RWPE2 (cell line): ENCODE data around the gene KCTD2.
A peak's percentile ranks its signal among the peaks of the same experiment; 100 is the strongest.

ENCODE experiments used
- ATAC-seq: fragments of 200-7000 bp; cut with Tn5 transposase; 3 replicates; pipeline ENCODE4 v1.9.1; 2021; ENCODE audit warnings: low read depth
- DNase-seq: peaks from one replicate; pipeline ENCODE4 v3.0.0-alpha.2; 2020; ENCODE audit warnings: low spot score
- H3K27ac ChIP-seq: fragments of 450-650 bp; 2 replicates; pipeline ENCODE4 v1.5.1; 2017; ENCODE audit warnings: mild to moderate bottlenecking; ENCODE audit not compliant: poor library complexity, severe bottlenecking
- H3K27me3 ChIP-seq: fragments of 250-450 bp; sonication (Bioruptor Pico); 2 replicates; pipeline ENCODE4 v1.5.1; 2021; ENCODE audit warnings: mild to moderate bottlenecking, moderate library complexity; ENCODE audit not compliant: insufficient read depth, poor library complexity, severe bottlenecking
- H3K36me3 ChIP-seq: fragments of 250-450 bp; sonication (Bioruptor Pico); 2 replicates; pipeline ENCODE4 v1.5.1; 2020; ENCODE audit warnings: low read depth, mild to moderate bottlenecking, moderate library complexity
- H3K4me1 ChIP-seq: fragments of 250-450 bp; sonication (Bioruptor Pico); 2 replicates; pipeline ENCODE4 v1.5.1; 2021; ENCODE audit warnings: mild to moderate bottlenecking, moderate library complexity; ENCODE audit not compliant: insufficient read depth, poor library complexity, severe bottlenecking
- H3K4me3 ChIP-seq: fragments of 250-450 bp; sonication (Bioruptor Pico); 2 replicates; pipeline ENCODE4 v1.5.1; 2021; ENCODE audit warnings: mild to moderate bottlenecking, moderate library complexity; ENCODE audit not compliant: severe bottlenecking
- H3K9me3 ChIP-seq: fragments of 250-450 bp; sonication (Bioruptor Pico); 2 replicates; pipeline ENCODE4 v1.5.1; 2021; ENCODE audit warnings: mild to moderate bottlenecking, moderate library complexity; ENCODE audit not compliant: severe bottlenecking
- TF ChIP-seq, protein P1 (sequence below): fragments of 450-650 bp; IDR thresholded peaks from one replicate; pipeline ENCODE4 v1.5.1; 2017; ENCODE audit warnings: mild to moderate bottlenecking, moderate library complexity; ENCODE audit not compliant: poor library complexity, severe bottlenecking

Gene KCTD2

DNA sequence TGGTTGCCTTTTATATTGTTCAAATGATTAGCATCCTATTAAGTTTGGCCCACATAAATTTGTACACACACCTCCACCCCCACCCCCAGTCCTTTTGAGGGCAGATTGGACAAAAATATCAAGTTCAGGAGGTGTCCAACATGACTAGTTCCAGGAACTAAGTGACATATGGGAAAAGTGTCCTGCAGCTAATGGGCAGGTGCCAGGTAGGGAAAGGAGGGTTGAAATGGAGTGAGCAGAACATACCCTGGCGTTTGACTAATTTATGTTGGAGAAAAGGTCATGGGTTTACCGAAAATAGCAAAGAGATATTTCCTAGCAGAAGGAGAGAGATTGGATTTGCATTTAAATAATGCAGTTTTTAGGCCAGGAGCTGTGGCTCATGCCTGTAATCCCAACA is 4.9 kb downstream of the KCTD2 start:
- Histone ChIP-seq H3K4me1 (peaks cover 8% of the 10 kb centered on the region), H3K9me3 (no peaks in the 10 kb centered on the region), H3K27ac (no peak overlapping the region), H3K36me3 (peaks cover 66% of the 10 kb centered on the region), H3K4me3 (no peak overlapping the region), H3K27me3 (no peaks in the 10 kb centered on the region)
- ATAC-seq (no peak), DNase-seq (no peak)
- TF ChIP-seq, protein P1, sequence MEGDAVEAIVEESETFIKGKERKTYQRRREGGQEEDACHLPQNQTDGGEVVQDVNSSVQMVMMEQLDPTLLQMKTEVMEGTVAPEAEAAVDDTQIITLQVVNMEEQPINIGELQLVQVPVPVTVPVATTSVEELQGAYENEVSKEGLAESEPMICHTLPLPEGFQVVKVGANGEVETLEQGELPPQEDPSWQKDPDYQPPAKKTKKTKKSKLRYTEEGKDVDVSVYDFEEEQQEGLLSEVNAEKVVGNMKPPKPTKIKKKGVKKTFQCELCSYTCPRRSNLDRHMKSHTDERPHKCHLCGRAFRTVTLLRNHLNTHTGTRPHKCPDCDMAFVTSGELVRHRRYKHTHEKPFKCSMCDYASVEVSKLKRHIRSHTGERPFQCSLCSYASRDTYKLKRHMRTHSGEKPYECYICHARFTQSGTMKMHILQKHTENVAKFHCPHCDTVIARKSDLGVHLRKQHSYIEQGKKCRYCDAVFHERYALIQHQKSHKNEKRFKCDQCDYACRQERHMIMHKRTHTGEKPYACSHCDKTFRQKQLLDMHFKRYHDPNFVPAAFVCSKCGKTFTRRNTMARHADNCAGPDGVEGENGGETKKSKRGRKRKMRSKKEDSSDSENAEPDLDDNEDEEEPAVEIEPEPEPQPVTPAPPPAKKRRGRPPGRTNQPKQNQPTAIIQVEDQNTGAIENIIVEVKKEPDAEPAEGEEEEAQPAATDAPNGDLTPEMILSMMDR, result no peak

DNA sequence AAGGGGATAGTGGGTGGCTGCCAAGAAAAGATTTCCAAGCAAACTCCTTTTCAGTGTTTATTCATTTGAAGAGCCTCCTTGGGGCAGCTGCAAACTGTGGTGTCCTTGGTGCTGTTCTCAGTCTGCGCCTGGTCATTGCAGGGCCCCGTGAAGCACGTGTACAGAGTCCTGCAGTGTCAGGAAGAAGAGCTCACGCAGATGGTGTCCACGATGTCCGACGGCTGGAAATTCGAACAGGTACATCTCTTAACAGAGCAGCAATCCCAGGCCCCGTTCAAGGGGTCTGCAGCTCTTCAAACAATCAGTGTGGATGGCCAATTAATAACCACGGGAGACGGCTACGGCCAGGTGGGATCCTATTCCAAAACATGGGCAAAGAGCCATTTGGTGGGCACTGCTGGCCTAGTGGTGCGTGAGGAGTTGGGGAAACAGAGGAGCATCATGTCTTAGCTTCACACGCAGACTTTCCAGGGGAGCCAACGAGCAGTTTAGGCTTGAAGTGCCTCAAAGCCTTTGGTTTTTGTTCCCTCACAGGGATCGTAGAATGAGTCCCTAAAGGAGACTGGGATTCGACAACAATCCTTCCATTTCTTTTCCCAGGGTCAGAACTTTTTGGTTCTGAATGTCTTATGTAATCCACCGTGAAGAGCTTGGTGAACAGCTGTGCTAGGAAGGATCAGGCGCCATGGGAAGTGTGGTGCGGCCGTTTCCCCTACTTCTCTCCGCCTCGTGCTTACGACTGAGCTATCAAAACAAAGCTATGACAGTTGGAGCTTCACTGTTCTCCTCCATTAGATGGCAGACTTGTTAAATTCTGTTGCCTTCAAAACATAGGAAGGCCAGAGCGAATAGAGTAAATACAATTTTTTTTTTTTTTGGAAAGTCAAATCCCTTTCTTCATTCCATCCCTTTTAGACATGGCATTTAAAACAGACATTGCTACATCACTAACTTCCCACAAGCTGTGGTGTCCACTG is 12.6 kb downstream of the KCTD2 start:
- Histone ChIP-seq H3K9me3 (no peaks in the 10 kb centered on the region), H3K27me3 (no peaks in the 10 kb centered on the region), H3K4me3 (no peak overlapping the region), H3K4me1 (no peaks in the 10 kb centered on the region), H3K27ac (no peak overlapping the region), H3K36me3 (peaks cover 74% of the 10 kb centered on the region)
- TF ChIP-seq, protein P1, result peak; percentile 44
- peak; percentile 46; the same call in 1 of the 3 replicates for ATAC-seq
- DNase-seq, result no peak

DNA sequence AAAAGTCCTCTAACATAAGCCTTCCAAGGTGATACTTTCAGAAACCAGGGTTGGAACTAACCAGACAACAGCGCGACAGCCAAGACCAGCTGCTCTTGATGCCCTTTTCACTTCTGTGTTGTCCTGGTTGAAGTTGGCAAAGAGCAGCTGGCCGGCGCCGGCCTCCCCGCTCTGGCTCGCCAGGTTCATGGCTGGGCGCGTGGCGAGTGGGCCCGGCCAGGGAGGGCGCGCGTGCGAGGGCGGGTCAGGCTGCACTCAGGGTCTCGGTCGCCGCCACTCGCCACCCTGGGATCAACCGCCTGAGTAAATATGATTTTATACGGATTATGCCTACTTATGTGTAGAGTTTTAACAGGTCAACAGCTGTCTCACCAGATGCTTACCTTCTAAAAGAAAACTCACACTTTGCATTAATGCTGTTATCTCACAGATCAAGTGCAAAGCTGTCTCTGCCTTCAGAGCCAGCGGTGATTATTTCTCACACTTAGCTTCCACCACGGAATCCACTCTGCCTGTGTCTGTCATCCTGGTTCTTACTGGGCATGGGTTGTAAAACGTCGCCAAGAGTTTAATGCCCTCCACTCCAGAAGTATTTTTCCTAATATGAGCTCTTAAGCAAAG is 13.5 kb downstream of the KCTD2 start:
- Histone ChIP-seq H3K9me3 (no peaks in the 10 kb centered on the region), H3K27ac (no peak overlapping the region), H3K36me3 (peaks cover 65% of the 10 kb centered on the region), H3K27me3 (no peaks in the 10 kb centered on the region), H3K4me1 (no peaks in the 10 kb centered on the region), H3K4me3 (no peak overlapping the region)
- TF ChIP-seq, protein P1, result no peak
- ATAC-seq (no peak), DNase-seq (no peak)

DNA sequence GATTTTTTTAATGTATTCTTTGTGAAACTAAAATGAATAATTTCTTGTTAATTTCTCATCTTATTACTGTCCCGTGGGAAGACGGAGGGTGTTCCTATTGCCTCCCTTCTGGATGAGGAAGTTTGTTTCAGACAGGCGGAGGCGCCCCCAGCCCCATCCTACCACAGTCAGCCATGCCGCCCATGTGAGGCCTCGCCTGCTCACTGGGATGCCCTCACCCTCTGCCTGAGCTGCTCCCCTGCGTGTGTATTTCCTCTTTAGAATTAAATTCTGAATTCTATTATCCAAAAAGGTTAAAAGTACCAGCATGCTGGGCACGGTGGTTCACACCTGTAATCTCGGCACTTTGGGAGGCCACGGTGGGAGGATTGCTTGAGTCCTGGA is 14.0 kb downstream of the KCTD2 start:
- no peak for ATAC-seq
- Histone ChIP-seq H3K4me1 (no peaks in the 10 kb centered on the region), H3K27me3 (no peaks in the 10 kb centered on the region), H3K4me3 (no peak overlapping the region), H3K27ac (no peak overlapping the region), H3K36me3 (peaks cover 62% of the 10 kb centered on the region), H3K9me3 (no peaks in the 10 kb centered on the region)
- TF ChIP-seq, protein P1, result no peak
- no peak for DNase-seq
